Renal cortex interstitium (tissue), 15 donors: Measurements from ENCODE around the gene GUK1. TPM values are rescaled to one million over a fixed set of nuclear protein-coding genes. Genes with fewer than 3 reads are reported as not detected.

ENCODE experiments used
- DNase-seq, 11 donors: peaks; one replicate each; pipeline ENCODE4 v3.0.0-alpha.2; 2013; ENCODE audit warnings: low read depth in 9 of 11, low spot score in 4 of 11; ENCODE audit errors: extremely low read depth in 1 of 11
- long read RNA-seq, 16 experiments: transcript quantifications; one replicate each; lab custom pipeline, GENCODE V29; 2026
- polyA plus RNA-seq, 3 donors: library from polyadenylated mRNA; unstranded; fragments of 120-200 nt; gene quantifications; one replicate each; pipeline ENCODE4 v1.2.1, GENCODE V29; 2013; ENCODE audit not compliant: insufficient read length in 3 of 3

GUK1 gene, protein sequence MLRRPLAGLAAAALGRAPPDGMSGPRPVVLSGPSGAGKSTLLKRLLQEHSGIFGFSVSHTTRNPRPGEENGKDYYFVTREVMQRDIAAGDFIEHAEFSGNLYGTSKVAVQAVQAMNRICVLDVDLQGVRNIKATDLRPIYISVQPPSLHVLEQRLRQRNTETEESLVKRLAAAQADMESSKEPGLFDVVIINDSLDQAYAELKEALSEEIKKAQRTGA
- 100 to 1,000 TPM in 2 of 3 donors, 10 to 100 TPM in 1; 94.9 to 186 (median 154) TPM for polyA plus RNA-seq
- long read RNA-seq, donor 1, transcript GUK1-210 (8 exons, 990 nt), result major isoform, 48 of 97 reads
- long read RNA-seq, donor 1, transcript GUK1-202 (7 exons, 940 nt), result minor isoform, 17 of 97 reads
- long read RNA-seq, donor 1, transcript GUK1-201 (9 exons, 1,084 nt), result minor isoform, 17 of 97 reads
- long read RNA-seq, donor 1, partial matches to known transcripts, result 0 of 97 reads
- long read RNA-seq, donor 1, other reads (novel, unspliced or antisense), result 0 of 97 reads
- long read RNA-seq, donor 2, transcript GUK1-202 (7 exons, 940 nt), result minor isoform, 22 of 79 reads
- long read RNA-seq, donor 2, transcript GUK1-210 (8 exons, 990 nt), result major isoform, 39 of 79 reads
- long read RNA-seq, donor 2, transcript GUK1-201 (9 exons, 1,084 nt), result minor isoform, 9 of 79 reads
- long read RNA-seq, donor 2, transcript GUK1-208 (7 exons, 842 nt), result minor isoform, 5 of 79 reads
- long read RNA-seq, donor 2, partial matches to known transcripts, result 0 of 79 reads
- long read RNA-seq, donor 2, other reads (novel, unspliced or antisense), result 0 of 79 reads
- long read RNA-seq, donor 3, transcript GUK1-210 (8 exons, 990 nt), result major isoform, 64 of 147 reads
- long read RNA-seq, donor 3, transcript GUK1-208 (7 exons, 842 nt), result minor isoform, 5 of 147 reads
- long read RNA-seq, donor 3, transcript GUK1-201 (9 exons, 1,084 nt), result minor isoform, 20 of 147 reads
- long read RNA-seq, donor 3, transcript GUK1-202 (7 exons, 940 nt), result minor isoform, 45 of 147 reads
- long read RNA-seq, donor 3, partial matches to known transcripts, result 6 of 147 reads
- long read RNA-seq, donor 3, other reads (novel, unspliced or antisense), result 0 of 147 reads
- long read RNA-seq, donor 4, transcript GUK1-202 (7 exons, 940 nt), result minor isoform, 33 of 107 reads
- long read RNA-seq, donor 4, transcript GUK1-210 (8 exons, 990 nt), result major isoform, 47 of 107 reads
- long read RNA-seq, donor 4, transcript GUK1-201 (9 exons, 1,084 nt), result minor isoform, 20 of 107 reads
- long read RNA-seq, donor 4, partial matches to known transcripts, result 0 of 107 reads
- long read RNA-seq, donor 4, other reads (novel, unspliced or antisense), result 0 of 107 reads
- long read RNA-seq, donor 5, result 0 reads
- long read RNA-seq, donor 6, transcript GUK1-208 (7 exons, 842 nt), result minor isoform, 8 of 79 reads
- long read RNA-seq, donor 6, transcript GUK1-202 (7 exons, 940 nt), result minor isoform, 10 of 79 reads
- long read RNA-seq, donor 6, transcript GUK1-210 (8 exons, 990 nt), result major isoform, 35 of 79 reads
- long read RNA-seq, donor 6, transcript GUK1-201 (9 exons, 1,084 nt), result minor isoform, 12 of 79 reads
- long read RNA-seq, donor 6, partial matches to known transcripts, result 5 of 79 reads
- long read RNA-seq, donor 6, other reads (novel, unspliced or antisense), result 0 of 79 reads
- long read RNA-seq, donor 7, transcript GUK1-202 (7 exons, 940 nt), result minor isoform, 39 of 127 reads
- long read RNA-seq, donor 7, transcript GUK1-210 (8 exons, 990 nt), result major isoform, 61 of 127 reads
- long read RNA-seq, donor 7, transcript GUK1-201 (9 exons, 1,084 nt), result minor isoform, 14 of 127 reads
- long read RNA-seq, donor 7, partial matches to known transcripts, result 0 of 127 reads
- long read RNA-seq, donor 7, other reads (novel, unspliced or antisense), result 0 of 127 reads
- long read RNA-seq, donor 8, transcript GUK1-202 (7 exons, 940 nt), result minor isoform, 31 of 161 reads
- long read RNA-seq, donor 8, transcript GUK1-210 (8 exons, 990 nt), result major isoform, 70 of 161 reads
- long read RNA-seq, donor 8, transcript GUK1-201 (9 exons, 1,084 nt), result minor isoform, 20 of 161 reads
- long read RNA-seq, donor 8, partial matches to known transcripts, result 23 of 161 reads
- long read RNA-seq, donor 8, other reads (novel, unspliced or antisense), result 0 of 161 reads
- long read RNA-seq, donor 9, transcript GUK1-201 (9 exons, 1,084 nt), result minor isoform, 14 of 131 reads
- long read RNA-seq, donor 9, transcript GUK1-210 (8 exons, 990 nt), result major isoform, 56 of 131 reads
- long read RNA-seq, donor 9, transcript GUK1-202 (7 exons, 940 nt), result minor isoform, 43 of 131 reads
- long read RNA-seq, donor 9, partial matches to known transcripts, result 6 of 131 reads
- long read RNA-seq, donor 9, other reads (novel, unspliced or antisense), result 0 of 131 reads
- long read RNA-seq, donor 10, transcript GUK1-210 (8 exons, 990 nt), result major isoform, 41 of 83 reads
- long read RNA-seq, donor 10, transcript GUK1-202 (7 exons, 940 nt), result minor isoform, 22 of 83 reads
- long read RNA-seq, donor 10, transcript GUK1-201 (9 exons, 1,084 nt), result minor isoform, 14 of 83 reads
- long read RNA-seq, donor 10, partial matches to known transcripts, result 0 of 83 reads
- long read RNA-seq, donor 10, other reads (novel, unspliced or antisense), result 0 of 83 reads
- long read RNA-seq, donor 11, transcript GUK1-201 (9 exons, 1,084 nt), result minor isoform, 9 of 87 reads
- long read RNA-seq, donor 11, transcript GUK1-202 (7 exons, 940 nt), result major isoform, 37 of 87 reads
- long read RNA-seq, donor 11, transcript GUK1-210 (8 exons, 990 nt), result minor isoform, 33 of 87 reads
- long read RNA-seq, donor 11, partial matches to known transcripts, result 0 of 87 reads
- long read RNA-seq, donor 11, other reads (novel, unspliced or antisense), result 0 of 87 reads
- long read RNA-seq, donor 12, transcript GUK1-210 (8 exons, 990 nt), result major isoform, 27 of 50 reads
- long read RNA-seq, donor 12, transcript GUK1-202 (7 exons, 940 nt), result minor isoform, 9 of 50 reads
- long read RNA-seq, donor 12, partial matches to known transcripts, result 0 of 50 reads
- long read RNA-seq, donor 12, other reads (novel, unspliced or antisense), result 0 of 50 reads
- long read RNA-seq, donor 13, transcript GUK1-210 (8 exons, 990 nt), result major isoform, 96 of 200 reads
- long read RNA-seq, donor 13, transcript GUK1-202 (7 exons, 940 nt), result minor isoform, 36 of 200 reads
- long read RNA-seq, donor 13, transcript GUK1-201 (9 exons, 1,084 nt), result minor isoform, 33 of 200 reads
- long read RNA-seq, donor 13, transcript GUK1-208 (7 exons, 842 nt), result minor isoform, 8 of 200 reads
- long read RNA-seq, donor 13, partial matches to known transcripts, result 8 of 200 reads
- long read RNA-seq, donor 13, other reads (novel, unspliced or antisense), result 0 of 200 reads
- long read RNA-seq, donor 14, transcript GUK1-210 (8 exons, 990 nt), result major isoform, 57 of 119 reads
- long read RNA-seq, donor 14, transcript GUK1-201 (9 exons, 1,084 nt), result minor isoform, 14 of 119 reads
- long read RNA-seq, donor 14, transcript GUK1-202 (7 exons, 940 nt), result minor isoform, 36 of 119 reads
- long read RNA-seq, donor 14, partial matches to known transcripts, result 0 of 119 reads
- long read RNA-seq, donor 14, other reads (novel, unspliced or antisense), result 0 of 119 reads
- long read RNA-seq, donor 15, transcript GUK1-210 (8 exons, 990 nt), result major isoform, 19 of 45 reads
- long read RNA-seq, donor 15, transcript GUK1-201 (9 exons, 1,084 nt), result minor isoform, 10 of 45 reads
- long read RNA-seq, donor 15, transcript GUK1-202 (7 exons, 940 nt), result minor isoform, 11 of 45 reads
- long read RNA-seq, donor 15, partial matches to known transcripts, result 0 of 45 reads
- long read RNA-seq, donor 15, other reads (novel, unspliced or antisense), result 0 of 45 reads
- long read RNA-seq, donor 16, transcript GUK1-202 (7 exons, 940 nt), result minor isoform, 98 of 320 reads
- long read RNA-seq, donor 16, transcript GUK1-208 (7 exons, 842 nt), result minor isoform, 9 of 320 reads
- long read RNA-seq, donor 16, transcript GUK1-201 (9 exons, 1,084 nt), result minor isoform, 46 of 320 reads
- long read RNA-seq, donor 16, transcript GUK1-210 (8 exons, 990 nt), result major isoform, 125 of 320 reads
- long read RNA-seq, donor 16, partial matches to known transcripts, result 26 of 320 reads
- long read RNA-seq, donor 16, other reads (novel, unspliced or antisense), result 0 of 320 reads

DNA sequence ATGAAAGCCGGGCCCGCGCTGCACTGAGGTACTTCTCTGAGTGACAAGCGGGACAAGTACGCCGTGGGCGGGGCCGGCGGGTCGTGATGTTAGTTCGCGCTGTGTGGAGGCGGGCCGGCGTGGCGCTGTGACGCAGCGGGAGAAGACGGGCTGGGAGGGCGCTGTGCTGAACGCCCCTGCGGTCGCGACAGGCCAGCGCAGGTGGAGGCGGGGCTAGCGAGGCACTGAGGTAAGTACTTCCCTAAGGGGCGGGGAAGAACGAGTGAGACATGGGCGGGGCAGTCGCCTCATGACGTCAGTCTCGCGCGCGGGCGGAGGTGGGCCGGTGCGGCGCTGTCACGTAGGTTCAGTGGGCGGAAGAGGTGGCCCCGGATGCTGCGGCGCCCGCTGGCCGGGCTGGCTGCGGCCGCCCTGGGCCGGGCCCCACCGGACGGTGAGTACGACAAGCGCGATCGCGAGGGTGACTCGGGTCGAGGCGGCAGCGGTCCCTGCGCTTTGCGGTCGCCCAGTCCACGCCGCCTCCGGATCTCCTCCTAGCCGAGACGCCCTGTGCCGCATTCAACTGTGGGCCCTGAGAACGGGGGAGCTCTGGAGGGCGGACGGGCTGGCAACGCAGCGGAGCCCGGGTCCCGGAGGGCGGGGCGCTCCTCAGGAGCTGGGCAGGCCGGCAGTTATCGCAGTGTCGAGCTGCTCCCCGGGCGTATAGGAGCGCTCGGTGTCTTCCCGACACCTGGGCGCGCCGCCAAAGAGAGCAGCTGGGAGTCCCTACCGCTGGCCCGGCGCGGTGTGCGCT lies at the start of gene GUK1:
GUK1 (plus strand) TSS at position 349 of the 793 bp plus-strand sequence; CDS start at position 373, 24 bp downstream.
- peak; percentile 90 to 98 (median 97) for DNase-seq

DNA sequence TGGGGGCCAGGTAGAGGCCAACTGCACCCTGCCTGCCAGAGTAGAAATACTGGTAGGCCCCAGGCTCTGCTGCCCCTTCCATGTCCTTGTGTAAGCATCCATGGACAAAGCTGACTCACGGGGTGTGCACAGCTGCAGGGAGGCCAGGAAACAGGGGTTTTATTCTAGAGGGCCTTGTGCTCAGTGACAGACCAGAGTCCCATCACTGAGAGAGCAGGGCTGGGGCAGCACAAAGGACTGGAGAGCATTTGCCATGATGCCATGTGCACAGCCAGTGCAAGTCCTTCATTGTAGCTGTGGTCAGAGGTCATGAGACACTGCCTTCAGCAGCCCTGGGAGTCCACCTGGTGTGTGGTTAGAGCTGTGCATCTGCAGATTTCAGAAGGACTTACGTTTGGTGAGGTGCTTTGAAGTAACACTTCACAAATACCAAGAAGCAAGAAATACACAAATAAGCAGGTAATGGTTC lies 49.4 kb upstream of the GUK1 start:
- DNase-seq, result no peak

DNA sequence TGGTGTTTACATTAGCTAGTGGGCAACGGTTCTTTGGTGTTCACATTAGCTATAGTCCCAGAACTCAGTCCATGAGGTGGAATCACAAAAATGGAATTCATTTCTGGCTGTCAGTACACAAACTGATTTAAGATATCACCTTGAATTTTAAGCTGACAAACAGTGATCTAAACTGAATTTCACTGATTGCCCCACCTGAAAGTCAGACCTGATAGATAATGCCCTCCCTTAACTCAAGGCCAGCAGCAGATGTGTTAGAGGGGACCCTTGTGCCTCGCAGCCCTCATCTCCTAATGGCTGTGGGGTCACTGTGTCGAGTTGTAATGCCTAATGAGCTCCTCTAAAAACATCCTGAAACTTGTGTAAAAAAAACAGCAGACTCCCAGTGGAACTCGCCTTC lies 49.0 kb upstream of the GUK1 start:
- no peak for DNase-seq

DNA sequence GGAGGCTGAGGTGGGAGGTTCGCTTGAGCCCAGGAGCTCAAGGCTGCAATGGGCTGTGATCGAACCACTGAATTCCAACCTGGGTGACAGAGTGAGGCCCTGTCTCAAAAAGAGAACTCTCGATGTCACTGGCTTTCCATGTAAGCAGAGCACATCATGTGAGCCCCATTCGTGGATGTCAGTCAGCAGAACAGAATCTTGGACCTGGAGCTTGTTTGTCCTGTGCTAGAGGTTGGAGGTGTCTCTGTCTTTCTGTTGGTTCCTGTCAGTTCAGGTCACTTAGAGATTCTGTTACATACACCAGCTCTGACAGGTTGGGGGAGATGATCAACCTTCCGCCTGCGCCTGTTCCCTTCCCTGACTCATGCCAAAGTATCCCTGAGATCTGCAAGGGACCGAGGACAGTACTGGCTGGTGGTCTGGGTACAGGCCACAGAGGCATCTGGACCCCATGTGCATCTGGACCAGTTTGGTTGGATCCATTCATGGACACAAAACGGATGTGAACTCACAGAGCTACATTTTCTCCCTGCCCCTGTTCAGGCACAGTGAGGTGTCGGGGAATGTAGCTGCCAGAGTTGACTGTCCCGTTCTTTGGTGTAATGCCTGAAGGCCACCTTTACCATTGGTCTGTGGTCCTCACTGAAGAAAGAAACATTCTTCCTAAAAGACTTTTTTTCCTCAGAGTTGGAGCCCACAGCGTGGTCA lies 47.6 kb upstream of the GUK1 start:
- DNase-seq, result no peak

DNA sequence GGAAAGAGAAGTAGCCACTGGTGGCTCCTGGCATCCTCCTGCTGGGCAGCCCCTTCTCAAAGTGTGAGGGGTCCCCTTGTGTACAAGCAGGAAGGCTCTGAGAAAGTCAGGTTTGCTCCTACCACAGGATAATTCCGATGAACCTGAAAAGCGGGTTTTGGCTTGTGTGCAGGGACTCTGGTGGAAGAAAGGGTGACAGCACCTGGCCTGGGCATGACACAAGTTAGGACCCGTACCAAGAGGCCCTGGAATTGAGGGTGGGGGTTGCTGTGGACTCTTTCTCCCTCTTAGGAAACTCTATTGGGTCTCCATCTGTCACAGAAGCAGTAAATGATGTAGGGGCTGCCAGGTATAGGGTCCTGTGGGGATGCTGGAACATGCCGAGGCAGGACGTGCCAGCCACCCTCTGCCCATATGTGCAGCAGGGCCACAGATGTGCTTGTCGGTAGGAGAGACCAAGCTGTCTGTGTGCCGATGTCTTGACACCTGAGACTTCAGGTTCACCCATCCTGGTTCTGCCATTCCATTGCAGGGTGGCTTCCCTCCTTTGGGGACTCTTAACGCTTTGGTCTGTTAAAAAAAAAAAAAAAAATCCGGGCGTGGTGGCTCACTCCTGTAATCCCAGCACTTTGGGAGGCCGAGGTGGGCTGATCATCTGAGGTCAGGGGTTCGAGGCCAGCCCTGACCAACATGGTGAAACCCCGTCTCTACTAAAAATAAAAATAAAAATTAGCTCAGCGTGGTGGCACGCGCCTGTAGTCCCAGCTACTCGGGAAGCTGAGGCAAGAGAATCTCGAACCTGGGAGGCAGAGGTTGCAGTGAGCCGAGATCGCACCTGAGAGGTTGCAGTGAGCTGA lies 46.8 kb upstream of the GUK1 start:
- DNase-seq, result no peak

DNA sequence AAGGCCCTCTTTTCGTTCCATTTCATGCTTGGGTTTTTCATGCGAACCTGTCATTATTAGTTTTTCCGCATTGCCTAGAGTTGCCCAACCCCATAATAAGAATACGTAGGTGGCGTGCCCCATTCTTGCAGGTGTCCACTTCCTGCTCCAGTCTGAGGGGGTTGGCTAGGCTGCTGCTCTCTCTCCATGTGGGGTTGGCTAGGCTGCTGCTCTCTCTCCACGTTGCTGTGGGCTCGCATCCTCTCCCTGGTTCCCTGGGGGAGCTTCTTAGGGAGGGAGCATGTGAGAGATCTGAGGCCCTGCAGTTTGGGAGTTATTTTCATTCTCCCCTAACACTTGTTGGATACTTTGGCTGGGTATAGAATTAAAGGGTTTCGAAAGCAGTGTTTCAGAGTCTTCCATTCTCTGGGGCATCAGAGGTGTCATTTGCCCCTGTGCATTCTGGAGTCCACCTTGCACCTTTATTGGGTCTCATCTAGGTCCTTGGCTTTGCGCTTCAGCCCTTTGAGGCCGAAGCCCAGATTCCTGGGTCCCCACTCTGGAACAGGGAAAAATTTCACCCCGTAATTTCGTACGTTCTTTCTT lies 45.6 kb upstream of the GUK1 start:
- DNase-seq, result no peak

DNA sequence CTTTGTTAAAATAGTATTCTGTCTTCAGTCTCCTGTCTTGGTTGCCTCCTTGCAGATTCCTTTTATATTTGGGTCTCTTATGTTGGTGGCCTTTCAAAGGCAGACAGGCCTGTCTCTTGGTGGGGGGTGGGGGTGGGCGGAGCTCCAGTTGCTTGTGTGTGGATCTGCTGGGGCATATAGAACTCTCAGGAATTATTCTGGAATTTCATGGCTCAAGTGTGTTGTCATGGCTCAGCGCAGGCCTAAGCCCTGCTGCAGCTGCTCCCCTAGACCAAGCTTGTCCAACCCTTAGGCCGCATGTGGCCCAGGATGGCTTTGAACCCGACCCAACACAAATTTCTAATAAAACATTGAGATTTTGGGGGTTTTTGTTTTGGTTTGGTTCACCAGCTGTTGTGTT lies 44.9 kb upstream of the GUK1 start:
- no peak for DNase-seq

DNA sequence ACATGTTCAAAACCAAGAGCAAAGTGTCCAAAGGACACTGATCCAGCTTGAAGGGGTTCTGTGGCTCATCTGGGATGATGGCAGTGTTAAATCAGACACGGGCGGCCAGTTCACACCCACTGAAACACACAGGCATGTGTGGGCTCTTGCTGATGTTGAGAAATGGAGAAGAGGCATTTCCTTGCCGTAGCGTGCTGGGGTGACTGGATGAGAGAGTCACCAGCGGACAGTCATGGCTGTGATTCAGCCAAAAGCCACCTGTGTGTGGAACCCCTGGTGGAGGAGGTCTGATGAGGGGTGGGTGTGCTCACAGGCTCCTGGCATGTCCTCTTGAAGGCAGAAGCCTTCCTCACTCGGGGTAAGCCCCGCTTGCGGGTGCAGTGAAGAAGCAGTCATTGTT lies 44.1 kb upstream of the GUK1 start:
- DNase-seq, result no peak

DNA sequence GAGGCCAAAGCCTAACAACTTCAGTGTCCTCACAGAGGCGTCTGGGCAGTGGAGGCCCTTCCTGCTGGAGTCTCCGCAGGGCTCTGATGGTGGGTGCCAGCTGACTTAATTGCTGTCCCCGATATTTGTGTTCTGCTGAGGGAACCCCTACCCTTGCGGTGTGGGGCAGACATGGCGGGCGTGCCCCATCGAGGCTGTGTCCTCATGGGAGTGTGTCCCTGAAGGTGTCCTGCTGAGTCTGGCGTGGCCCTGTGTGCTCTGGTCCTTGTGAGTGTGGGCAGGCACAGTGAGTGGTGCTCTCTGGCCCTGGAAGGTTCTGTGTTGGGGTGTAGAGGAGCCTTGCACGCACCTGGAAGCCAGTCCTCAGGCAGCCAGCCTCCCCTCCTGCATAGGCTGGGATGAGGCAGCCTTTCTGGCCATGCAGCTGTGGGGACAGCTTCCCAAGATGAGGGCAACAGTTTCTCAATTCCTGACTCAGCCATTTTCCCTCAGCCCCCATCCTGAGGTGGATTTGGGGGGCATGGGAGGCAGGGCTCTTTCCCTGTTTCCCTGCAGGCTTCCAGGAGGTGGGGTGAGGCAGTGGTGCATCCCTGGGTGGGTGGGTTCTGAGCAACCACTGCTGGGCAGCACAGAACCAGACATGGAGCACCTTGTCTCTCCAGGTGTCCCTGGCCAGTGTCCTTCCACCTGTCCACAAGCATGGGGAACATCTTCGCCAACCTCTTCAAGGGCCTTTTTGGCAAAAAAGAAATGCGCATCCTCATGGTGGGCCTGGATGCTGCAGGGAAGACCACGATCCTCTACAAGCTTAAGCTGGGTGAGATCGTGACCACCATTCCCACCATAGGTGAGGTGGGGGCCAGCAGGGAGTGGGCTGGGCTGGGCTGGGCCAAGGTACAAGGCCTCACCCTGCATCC lies 43.4 kb upstream of the GUK1 start:
- DNase-seq, result no peak
